Measurements from ENCODE around the gene ENPP4. TPM values are rescaled to one million over a fixed set of nuclear protein-coding genes. Genes with fewer than 3 reads are reported as not detected.

Gene ENPP4
- total RNA-seq, 2 experiments from 2014 or later: 6.6 to 7.3 TPM

GRCh38 chr6:46156701-46157100 lies 26.9 kb downstream of the ENPP4 start:
- ATAC-seq: no peak
- Mint-ChIP-seq H3K4me1 (ENCODE audit: low read depth) (no peaks in the 10 kb centered on the region), H3K27ac (no peak overlapping the region), H3K27me3 (peaks cover 2% of the 10 kb centered on the region), H3K36me3 (ENCODE audit: low read depth) (no peaks in the 10 kb centered on the region), H3K4me3 (no peak overlapping the region), H3K9me3 (no peaks in the 10 kb centered on the region)
- no peak for TF ChIP-seq CTCF (IDR thresholded peaks at IDR 0.05)
- CTCF ChIA-PET: no interaction called here
- DNase-seq: no peak
- intact Hi-C loops (cut with micrococcal nuclease): no loop called here
- POLR2A ChIA-PET: no interaction called here

- no peak for TF ChIP-seq CTCF (IDR thresholded peaks at IDR 0.05)
- intact Hi-C loops (cut with micrococcal nuclease): no loop called here
- no peaks in the 10 kb centered on the region for H3K4me1 Mint-ChIP-seq (ENCODE audit: low read depth)
- ChIA-PET POLR2A (no interaction called here), CTCF (no interaction called here)
- no peak overlapping the region for H3K27ac Mint-ChIP-seq
- no peaks in the 10 kb centered on the region for H3K9me3 Mint-ChIP-seq
- H3K4me3 Mint-ChIP-seq: no peak overlapping the region
- ATAC-seq (no peak), DNase-seq (no peak)
- H3K36me3 Mint-ChIP-seq (ENCODE audit: low read depth): no peaks in the 10 kb centered on the region
- H3K27me3 Mint-ChIP-seq: peaks cover 2% of the 10 kb centered on the region
Observed at GRCh38 chr6:46159229-46159628, 29.4 kb downstream of the ENPP4 start.

GRCh38 chr6:46160102-46160501 lies 30.3 kb downstream of the ENPP4 start:
- Mint-ChIP-seq H3K4me3 (no peak overlapping the region), H3K4me1 (ENCODE audit: low read depth) (no peaks in the 10 kb centered on the region), H3K27ac (no peak overlapping the region), H3K9me3 (no peaks in the 10 kb centered on the region), H3K36me3 (ENCODE audit: low read depth) (no peaks in the 10 kb centered on the region), H3K27me3 (peaks cover 2% of the 10 kb centered on the region)
- intact Hi-C loops (cut with micrococcal nuclease): no loop called here
- POLR2A ChIA-PET: no interaction called here
- ATAC-seq: no peak
- TF ChIP-seq CTCF (IDR thresholded peaks at IDR 0.05): no peak
- CTCF ChIA-PET: no interaction called here
- DNase-seq: no peak

- no peak within 1 kb of the TSS for H3K27ac Mint-ChIP-seq
- no peaks in the 10 kb centered on the region for H3K9me3 Mint-ChIP-seq
- ChIA-PET POLR2A (interaction anchor here (0.6 kb wide), 1 partner anchor 440 kb away, joined by 3 read pairs; no protein-coding TSS in a partner anchor), CTCF (interaction anchor here (0.7 to 1.5 kb wide), 2 partner anchors 81 to 749 kb away, joined by 3 to 5 read pairs; no protein-coding TSS in a partner anchor)
- TF ChIP-seq CTCF (IDR thresholded peaks at IDR 0.05): no peak
- H3K4me1 Mint-ChIP-seq (ENCODE audit: low read depth): peaks cover 21% of the 10 kb centered on the region
- H3K36me3 Mint-ChIP-seq (ENCODE audit: low read depth): no peaks in the 10 kb centered on the region
- H3K4me3 Mint-ChIP-seq: peak within 1 kb of the TSS; percentile 83
- peaks cover 10% of the 10 kb centered on the region for H3K27me3 Mint-ChIP-seq
- DNase-seq: peak; percentile 88
- ATAC-seq: peak; percentile 95
- intact Hi-C loops (cut with micrococcal nuclease): loop anchor here (2.0 kb wide), 1 partner anchor 42 kb away; the partner anchor contains the start of gene ENPP4
Observed at GRCh38 chr6:46170357-46171289, 40.8 kb downstream of the ENPP4 start, which contains the start of gene ENPP5. Gene ENPP5, minus strand, starts transcription at chr6:46170980. Its CDS starts 2,718 bp downstream, at chr6:46168262.

- H3K36me3 Mint-ChIP-seq (ENCODE audit: low read depth): no peaks in the 10 kb centered on the region
- H3K9me3 Mint-ChIP-seq: no peaks in the 10 kb centered on the region
- no peak overlapping the region for H3K27ac Mint-ChIP-seq
- CTCF ChIA-PET: no interaction called here
- no peak overlapping the region for H3K4me3 Mint-ChIP-seq
- POLR2A ChIA-PET: no interaction called here
- ATAC-seq: no peak
- intact Hi-C loops (cut with micrococcal nuclease): no loop called here
- H3K4me1 Mint-ChIP-seq (ENCODE audit: low read depth): peaks cover 30% of the 10 kb centered on the region
- H3K27me3 Mint-ChIP-seq: peaks cover 12% of the 10 kb centered on the region
- TF ChIP-seq CTCF (IDR thresholded peaks at IDR 0.05): no peak
- DNase-seq: no peak
Observed at GRCh38 chr6:46172176-46172575, 42.4 kb downstream of the ENPP4 start.

Measured in activated CD8-positive, alpha-beta T cell treated with anti-CD3 and anti-CD28 coated beads for 36 hours (primary cell).